Raji (cell line): Measurements from ENCODE around the gene ZBP1.

Experiments
- POLR2A ChIP-seq: IDR thresholded peaks from 2 replicates; pipeline ENCODE4 v1.6.1; 2011; ENCODE audit warnings: low read depth, low read length, control low read depth; ENCODE audit not compliant: insufficient read depth

ZBP1 gene

GRCh38 chr20:57615445-57615811 is 4.8 kb downstream of the ZBP1 start:
- TF ChIP-seq POLR2A, result no peak

DNA sequence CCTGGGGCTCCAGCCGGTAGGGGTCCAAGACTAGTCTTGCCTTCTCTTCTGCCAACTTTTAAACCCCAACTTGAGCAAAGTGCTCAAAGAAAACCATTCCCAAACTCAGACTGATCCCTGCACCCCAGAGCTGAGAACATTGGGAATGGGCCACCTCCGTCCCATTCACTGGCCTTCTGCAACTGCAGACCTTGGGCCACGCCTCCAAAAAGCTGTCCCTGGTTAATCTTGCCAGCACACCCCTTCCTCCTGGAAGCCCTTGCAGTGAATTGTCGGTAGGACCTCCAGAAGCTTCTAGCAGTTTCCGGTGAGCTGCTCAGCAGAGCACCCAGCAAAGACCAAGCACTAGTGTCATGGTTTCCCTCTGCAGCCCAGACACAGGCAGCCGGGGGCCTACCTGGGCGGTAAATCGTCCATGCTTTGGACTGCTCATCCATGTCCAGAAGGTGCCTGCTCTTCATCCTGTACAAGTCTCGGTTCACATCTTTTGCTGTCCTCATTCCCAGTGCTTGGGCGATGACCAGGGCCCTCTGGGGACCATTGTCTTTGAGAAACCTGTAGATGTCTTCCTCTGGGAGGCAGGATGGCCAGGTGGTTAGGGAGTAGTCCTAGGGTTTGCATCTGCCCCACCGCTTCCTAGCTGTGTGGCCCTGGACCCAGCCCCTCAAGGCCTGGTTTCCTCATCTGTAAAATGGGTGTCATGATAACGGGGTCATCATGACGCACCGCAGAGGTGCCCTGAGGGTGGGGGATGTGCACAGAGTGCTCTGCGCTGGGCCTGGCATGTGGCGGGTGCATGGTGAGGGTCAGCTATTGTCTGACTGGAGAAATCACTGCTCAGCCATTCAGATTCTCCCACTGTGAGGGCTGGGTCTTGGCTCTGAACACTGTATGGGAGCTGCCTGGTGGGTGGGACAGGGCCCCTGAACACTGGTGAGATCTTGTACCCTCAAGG is 5.5 kb downstream of the ZBP1 start:
- TF ChIP-seq POLR2A, result no peak

DNA sequence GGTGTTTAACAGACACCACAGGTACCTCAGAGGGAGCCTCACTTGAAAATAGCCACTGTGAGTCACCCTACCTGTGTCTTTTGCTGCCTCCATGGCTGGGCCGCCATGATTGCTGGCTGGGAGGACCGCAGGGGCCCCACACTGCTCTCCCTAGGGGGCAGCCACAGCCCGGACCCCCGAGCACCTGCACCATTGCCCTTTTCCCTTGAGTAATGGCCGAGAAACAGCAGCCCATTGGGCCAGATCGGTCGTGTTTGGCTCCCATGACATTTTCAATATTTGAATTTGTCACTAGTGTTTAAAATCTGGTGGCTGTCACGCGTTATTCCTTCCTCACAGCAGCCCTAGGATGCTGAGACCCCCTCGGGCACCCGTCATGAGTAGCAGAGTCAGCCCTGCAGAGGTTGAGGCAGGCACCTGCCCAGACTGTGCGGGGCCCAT is 6.7 kb downstream of the ZBP1 start:
- no peak for TF ChIP-seq POLR2A

GRCh38 chr20:57612916-57613315 is 7.3 kb downstream of the ZBP1 start:
- no peak for TF ChIP-seq POLR2A

- no peak for TF ChIP-seq POLR2A
These were observed 7.8 kb downstream of the ZBP1 start for GRCh38 chr20:57612436-57612835.

- no peak for TF ChIP-seq POLR2A
These were observed 8.5 kb downstream of the ZBP1 start for GRCh38 chr20:57611586-57612311.

GRCh38 chr20:57610261-57610952 is 9.8 kb downstream of the ZBP1 start:
- no peak for TF ChIP-seq POLR2A

GRCh38 chr20:57609842-57610167 is 10.4 kb downstream of the ZBP1 start:
- TF ChIP-seq POLR2A, result no peak

DNA sequence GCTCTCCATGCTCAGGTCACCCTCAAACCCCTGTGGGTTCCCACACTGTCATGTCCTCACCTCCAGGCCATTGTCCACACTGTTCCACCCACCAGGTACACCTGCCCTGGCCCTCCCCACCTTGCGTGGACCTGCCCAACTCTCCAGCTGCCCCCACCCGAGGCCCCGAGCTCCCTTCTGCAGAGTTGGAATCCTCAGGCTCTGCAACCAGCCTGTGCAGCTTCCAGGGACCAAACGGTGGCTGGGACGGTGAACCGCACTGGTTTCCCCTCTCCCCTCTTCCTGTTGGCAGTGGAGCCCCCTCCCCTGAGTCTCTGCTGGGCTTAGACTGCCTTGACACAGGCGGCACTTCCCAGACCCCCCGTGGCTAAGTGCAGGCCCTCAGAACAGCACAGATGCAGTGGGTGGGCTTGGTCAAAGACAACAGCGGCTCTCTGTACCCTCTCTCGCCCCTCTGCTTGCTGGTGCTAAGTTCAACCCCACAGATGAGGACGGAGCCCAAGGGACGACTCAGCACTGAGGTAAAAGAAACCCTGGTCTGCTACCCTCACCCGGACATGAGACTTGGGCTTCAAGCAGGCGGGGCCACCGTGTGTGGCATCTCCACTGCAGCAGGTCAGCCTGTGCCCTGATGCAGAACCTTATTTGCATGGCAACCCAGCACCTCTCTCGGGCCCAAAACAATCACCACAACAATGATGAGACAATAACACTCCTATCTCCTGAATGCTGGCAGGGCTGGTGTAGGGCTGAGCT is 11.0 kb downstream of the ZBP1 start:
- TF ChIP-seq POLR2A, result no peak

DNA sequence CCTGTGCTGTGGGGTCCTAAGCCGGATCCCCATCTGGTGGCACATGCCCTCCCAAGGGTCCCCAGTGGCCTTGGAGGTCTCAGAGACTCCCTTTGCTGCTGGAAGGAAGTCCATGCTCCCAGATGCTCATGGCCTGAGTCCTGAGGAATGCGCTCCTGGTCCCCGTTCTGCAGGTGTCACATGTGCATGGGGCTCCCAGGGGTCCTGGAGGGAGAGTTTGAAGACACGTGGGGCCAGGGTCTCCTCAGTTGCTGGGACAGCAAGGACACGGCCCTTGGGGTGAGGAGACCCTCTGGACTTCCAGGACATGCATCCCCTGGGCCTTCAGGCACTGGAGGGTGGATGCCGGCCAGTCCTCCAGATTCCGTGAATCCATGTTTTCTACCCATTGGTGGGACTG is 11.7 kb downstream of the ZBP1 start:
- TF ChIP-seq POLR2A, result no peak

DNA sequence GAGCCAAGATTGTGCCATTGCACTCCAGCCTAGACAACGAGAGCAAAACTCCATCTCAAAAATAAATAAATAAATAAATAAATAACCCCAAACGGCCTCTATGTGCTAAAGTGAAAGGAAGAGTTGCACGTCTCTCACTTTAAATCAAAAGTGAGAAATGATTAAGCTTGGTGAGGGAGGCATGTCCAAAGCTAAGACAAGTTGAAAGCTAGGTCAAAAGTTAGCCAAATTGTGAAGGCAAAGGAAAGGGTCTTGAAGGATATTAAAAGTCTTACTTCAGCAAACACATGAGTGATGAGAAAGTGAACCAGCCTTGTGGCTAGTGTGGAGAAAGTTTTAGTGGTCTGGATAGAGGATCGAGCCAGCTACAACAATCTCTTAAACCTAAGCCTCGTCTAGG is 14.3 kb downstream of the ZBP1 start:
- TF ChIP-seq POLR2A, result no peak

DNA sequence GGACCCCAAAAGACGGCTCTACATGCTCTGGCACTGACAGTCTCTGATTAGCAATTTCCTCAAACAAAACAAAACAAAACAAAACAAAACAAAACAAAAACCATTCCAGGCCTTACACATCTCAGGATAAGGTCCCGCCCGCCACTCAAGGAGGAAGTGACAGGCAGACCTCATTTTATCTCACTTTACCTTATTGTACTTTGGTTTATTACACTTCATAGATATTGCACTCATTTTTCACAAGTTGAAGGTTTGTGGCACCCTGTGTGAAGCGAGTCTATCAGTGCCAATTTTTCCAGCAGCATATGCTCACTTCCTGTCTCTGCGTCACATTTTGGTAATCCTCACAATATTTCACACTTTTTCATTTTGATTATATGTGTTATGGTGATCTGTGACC is 15.2 kb downstream of the ZBP1 start:
- TF ChIP-seq POLR2A, result no peak

DNA sequence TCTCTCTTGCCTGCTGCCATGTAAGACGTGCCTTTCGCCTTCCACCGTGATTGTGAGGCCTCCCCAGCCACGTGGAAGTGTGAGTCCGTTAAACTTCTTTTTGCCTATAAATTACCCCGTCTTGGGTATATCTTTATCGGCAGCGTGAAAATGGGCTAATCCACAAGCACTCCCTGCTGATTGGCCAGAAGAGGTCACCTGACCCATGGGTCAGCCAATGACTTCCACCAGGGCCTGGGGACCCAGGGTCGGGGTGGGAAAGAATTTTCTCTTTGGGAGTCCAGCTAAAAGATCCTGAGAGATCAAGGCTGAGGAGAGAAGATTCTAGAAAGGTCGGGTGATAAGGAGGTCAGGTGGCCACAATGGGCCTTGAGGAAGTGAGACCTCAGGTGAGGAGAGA is 17.1 kb downstream of the ZBP1 start:
- no peak for TF ChIP-seq POLR2A

DNA sequence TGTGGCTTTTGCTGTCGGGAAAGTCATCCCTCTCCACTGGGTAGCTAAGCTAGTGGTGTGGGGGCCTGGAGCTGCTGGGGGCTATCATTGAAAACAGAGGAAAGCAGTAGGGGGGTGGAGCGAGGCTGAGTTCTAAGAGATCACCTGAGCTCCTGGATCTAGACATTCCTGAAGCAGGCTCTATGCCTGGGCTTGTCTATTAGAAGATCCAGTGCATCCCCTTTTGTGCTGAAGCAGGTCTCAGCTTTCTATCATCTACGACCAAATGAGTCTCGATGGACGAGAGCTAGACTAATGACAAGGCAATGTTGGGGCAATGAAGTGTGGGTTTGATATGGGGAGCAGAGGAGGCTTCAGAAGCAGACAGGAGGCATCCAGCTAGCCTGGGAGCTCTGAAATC is 18.5 kb downstream of the ZBP1 start:
- TF ChIP-seq POLR2A, result no peak

DNA sequence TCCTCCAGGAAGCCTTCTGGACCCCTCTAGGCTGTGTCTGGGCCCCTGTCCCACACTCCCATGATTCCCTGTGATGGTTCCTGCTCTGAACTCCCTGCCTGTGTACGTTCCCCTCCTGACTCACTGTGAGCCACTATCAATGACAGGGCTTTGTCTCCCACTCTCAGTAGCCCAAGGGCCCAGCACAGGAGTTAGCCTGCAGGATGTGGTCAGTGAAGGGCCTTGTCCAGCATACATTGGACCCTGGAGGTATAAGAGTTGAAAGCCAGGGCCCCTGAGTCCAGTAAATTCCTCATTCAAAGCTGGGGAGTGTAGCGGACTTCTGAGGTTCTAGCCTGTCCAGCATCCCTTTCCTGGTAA is 19.0 kb downstream of the ZBP1 start:
- no peak for TF ChIP-seq POLR2A
